Endothelial cell of umbilical vein (primary cell): ENCODE results near the gene NFKBIE.

Source experiments
- CTCF ChIP-seq, 2 donors: IDR thresholded peaks; 1 replicate in 1 of 2; 2 replicates in 1 of 2; pipeline ENCODE4 v1.5.1; 2011; ENCODE audit warnings: low read length in 2 of 2, mild to moderate bottlenecking in 2 of 2, moderate library complexity in 2 of 2, control low read depth in 1 of 2, inconsistent platforms in 1 of 2, low read depth in 1 of 2; ENCODE audit not compliant: insufficient read depth in 1 of 2; ENCODE audit errors: extremely low read depth in 1 of 2
- EZH2 ChIP-seq: IDR thresholded peaks from 2 replicates; pipeline ENCODE4 v1.6.1; 2012; ENCODE audit warnings: borderline replicate concordance, low read depth, mild to moderate bottlenecking, moderate library complexity, low read length, inconsistent platforms; ENCODE audit not compliant: severe bottlenecking
- FOS ChIP-seq: IDR thresholded peaks from 2 replicates; pipeline ENCODE4 v1.6.1; 2011; ENCODE audit warnings: mild to moderate bottlenecking, low read length, moderate library complexity, borderline replicate concordance; ENCODE audit not compliant: insufficient read depth
- GATA2 ChIP-seq: IDR thresholded peaks from 2 replicates; pipeline ENCODE4 v1.7.0; 2011; ENCODE audit warnings: low read depth, mild to moderate bottlenecking, moderate library complexity, mixed read lengths, low read length; ENCODE audit not compliant: insufficient read length, insufficient read depth
- JUN ChIP-seq: IDR thresholded peaks from 2 replicates; pipeline ENCODE4 v1.6.1; 2011; ENCODE audit warnings: borderline replicate concordance, low read depth; ENCODE audit not compliant: insufficient read length, insufficient read depth
- MAX ChIP-seq: IDR thresholded peaks from 2 replicates; pipeline ENCODE4 v1.6.1; 2011; ENCODE audit not compliant: insufficient read depth, insufficient read length
- MYC ChIP-seq: IDR thresholded peaks from one replicate; pipeline ENCODE4 v1.6.1; 2011; ENCODE audit warnings: mild to moderate bottlenecking, low read depth, low read length
- POLR2A ChIP-seq: IDR thresholded peaks from 2 replicates; pipeline ENCODE4 v1.6.1; 2012; ENCODE audit warnings: low read depth, mild to moderate bottlenecking, control low read depth, low read length
- POLR2AphosphoS5 ChIP-seq: IDR thresholded peaks from 2 replicates; pipeline ENCODE4 v1.6.1; 2012; ENCODE audit warnings: low read depth, mild to moderate bottlenecking, control low read depth, low read length, moderate library complexity; ENCODE audit not compliant: insufficient read depth

GRCh38 chr6:44223319-44224028 lies 41.9 kb downstream of the NFKBIE start, which contains the start of gene SLC29A1:
- TF ChIP-seq POLR2A (peak; percentile 71), CTCF (IDR thresholded peaks at IDR 0.05; ENCODE audit: extremely low read depth in 1 of 2, insufficient read depth in 1 of 2, low read depth in 1 of 2, low read length in 2 of 2) (peak in 1 of 2 donors; percentile 30), EZH2 (no peak), MAX (no peak), JUN (no peak), POLR2AphosphoS5 (peak; percentile 78), FOS (no peak), GATA2 (no peak), MYC (peak; percentile 43)
